Osteocyte (in vitro differentiated cells): Measurements from ENCODE around the gene CMSS1. TPM values are rescaled to one million over a fixed set of nuclear protein-coding genes. Genes with fewer than 3 reads are reported as not detected.

ENCODE experiments used
- DNase-seq: peaks from one replicate; pipeline ENCODE4 v3.0.0; 2021; ENCODE audit warnings: mixed read lengths; ENCODE audit not compliant: unreplicated experiment; ENCODE audit errors: extremely low spot score
- H3K27ac Mint-ChIP-seq: one replicate; pipeline ENCODE4 v1.8.0; 2021; ENCODE audit warnings: mild to moderate bottlenecking, mixed read lengths; ENCODE audit not compliant: unreplicated experiment
- H3K27me3 Mint-ChIP-seq: one replicate; pipeline ENCODE4 v1.8.0; 2021; ENCODE audit warnings: mixed read lengths; ENCODE audit not compliant: unreplicated experiment
- H3K36me3 Mint-ChIP-seq: one replicate; pipeline ENCODE4 v1.8.0; 2021; ENCODE audit warnings: mixed read lengths; ENCODE audit not compliant: unreplicated experiment
- H3K4me1 Mint-ChIP-seq: one replicate; pipeline ENCODE4 v1.8.0; 2021; ENCODE audit warnings: mixed read lengths; ENCODE audit not compliant: unreplicated experiment
- H3K4me3 Mint-ChIP-seq: one replicate; pipeline ENCODE4 v1.8.0; 2021; ENCODE audit warnings: mild to moderate bottlenecking, moderate library complexity, mixed read lengths; ENCODE audit not compliant: unreplicated experiment
- H3K9me3 Mint-ChIP-seq: one replicate; pipeline ENCODE4 v1.8.0; 2021; ENCODE audit warnings: mixed read lengths; ENCODE audit not compliant: unreplicated experiment
- total RNA-seq: library from RNA; stranded (reverse); gene quantifications from 2 replicates; pipeline ENCODE4 v1.2.1, GENCODE V29; 2021
- TF ChIP-seq, protein P1 (sequence below): fragments of 200-600 bp; sonication (generic); IDR thresholded peaks from 2 replicates; pipeline ENCODE4 v1.5.0; 2021; ENCODE audit warnings: antibody characterized with exemption, mild to moderate bottlenecking, moderate library complexity

The CMSS1 gene
- total RNA-seq, 1 donor from 2014 or later: 38.5 TPM

DNA sequence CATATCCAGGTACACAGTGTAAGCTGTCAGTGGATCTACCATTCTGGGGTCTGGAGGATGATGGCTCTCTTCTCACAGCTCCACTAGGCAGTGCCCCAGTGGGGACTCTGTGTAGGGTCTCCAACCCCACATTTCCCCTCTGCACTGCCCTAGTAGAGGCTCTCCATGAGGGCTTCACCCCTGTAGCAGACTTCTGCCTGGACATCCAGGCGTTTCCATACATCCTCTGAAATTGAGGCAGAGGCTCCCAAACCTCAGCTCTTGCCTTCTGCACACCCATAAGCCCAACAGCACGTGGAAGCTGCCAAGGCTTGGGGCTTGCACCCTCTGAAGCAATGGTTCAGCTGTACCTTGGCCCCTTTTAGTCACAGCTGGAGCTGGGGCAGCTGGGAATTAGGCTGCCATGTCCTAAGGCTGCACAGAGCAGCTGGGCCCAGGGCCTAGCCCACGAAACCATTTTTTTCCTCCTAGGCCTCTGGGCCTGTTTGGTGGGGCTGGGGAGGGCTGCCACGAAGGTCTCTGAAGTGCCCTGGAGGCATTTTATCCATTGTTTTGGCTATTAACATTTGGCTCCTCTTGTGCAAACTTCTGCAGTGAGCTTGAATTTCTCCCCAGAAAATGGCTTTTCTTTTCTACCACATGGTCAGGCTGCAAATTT lies 362.2 kb downstream of the CMSS1 start:
- H3K27ac Mint-ChIP-seq: no peak overlapping the region
- H3K36me3 Mint-ChIP-seq: peaks cover 32% of the 10 kb centered on the region
- no peaks in the 10 kb centered on the region for H3K4me1 Mint-ChIP-seq
- DNase-seq: no peak
- H3K9me3 Mint-ChIP-seq: peaks cover 18% of the 10 kb centered on the region
- TF ChIP-seq, protein P1, sequence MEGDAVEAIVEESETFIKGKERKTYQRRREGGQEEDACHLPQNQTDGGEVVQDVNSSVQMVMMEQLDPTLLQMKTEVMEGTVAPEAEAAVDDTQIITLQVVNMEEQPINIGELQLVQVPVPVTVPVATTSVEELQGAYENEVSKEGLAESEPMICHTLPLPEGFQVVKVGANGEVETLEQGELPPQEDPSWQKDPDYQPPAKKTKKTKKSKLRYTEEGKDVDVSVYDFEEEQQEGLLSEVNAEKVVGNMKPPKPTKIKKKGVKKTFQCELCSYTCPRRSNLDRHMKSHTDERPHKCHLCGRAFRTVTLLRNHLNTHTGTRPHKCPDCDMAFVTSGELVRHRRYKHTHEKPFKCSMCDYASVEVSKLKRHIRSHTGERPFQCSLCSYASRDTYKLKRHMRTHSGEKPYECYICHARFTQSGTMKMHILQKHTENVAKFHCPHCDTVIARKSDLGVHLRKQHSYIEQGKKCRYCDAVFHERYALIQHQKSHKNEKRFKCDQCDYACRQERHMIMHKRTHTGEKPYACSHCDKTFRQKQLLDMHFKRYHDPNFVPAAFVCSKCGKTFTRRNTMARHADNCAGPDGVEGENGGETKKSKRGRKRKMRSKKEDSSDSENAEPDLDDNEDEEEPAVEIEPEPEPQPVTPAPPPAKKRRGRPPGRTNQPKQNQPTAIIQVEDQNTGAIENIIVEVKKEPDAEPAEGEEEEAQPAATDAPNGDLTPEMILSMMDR: no peak
- H3K27me3 Mint-ChIP-seq: no peaks in the 10 kb centered on the region
- H3K4me3 Mint-ChIP-seq: no peak overlapping the region

- Mint-ChIP-seq H3K4me3 (no peak overlapping the region), H3K36me3 (peaks cover 15% of the 10 kb centered on the region), H3K4me1 (no peaks in the 10 kb centered on the region), H3K27ac (no peak overlapping the region), H3K27me3 (peaks cover 2% of the 10 kb centered on the region), H3K9me3 (peaks cover 15% of the 10 kb centered on the region)
- TF ChIP-seq, protein P1: no peak
- DNase-seq: no peak
These were observed 366.0 kb downstream of the CMSS1 start for GRCh38 chr3:100183608-100184125.

GRCh38 chr3:100184948-100185570 lies 367.4 kb downstream of the CMSS1 start:
- no peak overlapping the region for H3K4me3 Mint-ChIP-seq
- no peak for DNase-seq
- H3K27ac Mint-ChIP-seq: no peak overlapping the region
- peaks cover 9% of the 10 kb centered on the region for H3K9me3 Mint-ChIP-seq
- TF ChIP-seq, protein P1: no peak
- H3K36me3 Mint-ChIP-seq: peaks cover 7% of the 10 kb centered on the region
- H3K27me3 Mint-ChIP-seq: peaks cover 6% of the 10 kb centered on the region
- H3K4me1 Mint-ChIP-seq: no peaks in the 10 kb centered on the region

DNA sequence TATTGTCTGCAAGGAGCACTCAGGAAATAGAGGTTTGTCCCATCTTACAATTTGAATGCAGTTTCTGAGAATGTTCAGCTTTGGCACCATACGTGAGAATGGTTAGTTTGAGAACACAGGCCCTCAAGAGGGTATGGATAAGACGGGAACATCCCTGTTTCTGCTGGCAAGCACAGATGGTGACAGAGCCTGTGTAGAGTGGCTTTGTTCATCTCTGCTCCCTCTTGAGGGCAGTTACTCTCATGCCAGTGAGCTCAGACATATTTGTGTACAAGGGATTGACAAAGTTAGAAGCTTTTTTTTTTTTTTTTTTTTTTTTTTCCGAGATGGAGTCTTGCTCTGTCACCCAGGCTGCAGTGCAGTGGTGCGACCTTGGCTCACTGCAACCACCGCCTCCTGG lies 368.2 kb downstream of the CMSS1 start:
- Mint-ChIP-seq H3K27me3 (peaks cover 12% of the 10 kb centered on the region), H3K4me1 (no peaks in the 10 kb centered on the region), H3K4me3 (no peak overlapping the region), H3K9me3 (peaks cover 2% of the 10 kb centered on the region), H3K36me3 (no peaks in the 10 kb centered on the region), H3K27ac (no peak overlapping the region)
- no peak for DNase-seq
- TF ChIP-seq, protein P1: no peak

DNA sequence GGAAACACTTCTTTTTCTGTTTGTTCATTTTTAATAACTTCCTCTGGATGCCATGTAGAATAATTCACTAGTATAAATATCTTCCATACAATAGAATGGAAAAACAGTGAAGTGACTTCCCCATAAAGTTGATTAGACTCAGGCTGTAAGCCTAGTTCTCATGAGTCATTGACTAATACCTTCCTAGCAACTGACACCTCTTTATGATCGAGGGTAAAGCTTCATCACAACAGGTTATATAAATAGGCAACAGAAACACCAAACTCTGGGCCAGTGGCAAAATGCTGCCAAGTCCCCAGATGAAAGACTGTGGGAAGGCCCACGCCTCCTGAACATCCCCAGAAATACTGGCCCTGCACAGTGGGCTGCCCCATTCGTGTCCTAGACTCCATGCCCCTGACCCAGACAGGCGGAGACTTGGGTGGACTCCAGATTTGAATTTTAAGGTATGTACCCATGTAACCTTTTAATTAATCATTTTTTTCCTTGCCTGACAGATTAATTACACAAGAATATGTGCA lies 371.8 kb downstream of the CMSS1 start:
- H3K4me3 Mint-ChIP-seq: no peak overlapping the region
- TF ChIP-seq, protein P1: no peak
- no peak for DNase-seq
- no peak overlapping the region for H3K27ac Mint-ChIP-seq
- no peaks in the 10 kb centered on the region for H3K36me3 Mint-ChIP-seq
- H3K9me3 Mint-ChIP-seq: no peaks in the 10 kb centered on the region
- H3K4me1 Mint-ChIP-seq: no peaks in the 10 kb centered on the region
- H3K27me3 Mint-ChIP-seq: peaks cover 12% of the 10 kb centered on the region
